A673 (cell line): ENCODE measurements around the gene TLCD3B. TPM values are rescaled to one million over a fixed set of nuclear protein-coding genes. Genes with fewer than 3 reads are reported as not detected.
A peak's percentile ranks its signal among the peaks of the same experiment; 100 is the strongest.

ENCODE experiments used
- BruUV-seq: library from RNA; stranded (reverse); fragments of 400-500 nt; replicated peaks from 2 replicates; lab custom pipeline; 2021; lab: Mats Ljungman, UMichigan
- CTCF ChIA-PET: fragments of 300-600 bp; sonication (Branson Sonifier 250); formaldehyde crosslinking; loops from one replicate; lab custom pipeline; 2022; ENCODE audit warnings: antibody characterized with exemption; lab: Charles Lee
- POLR2A ChIA-PET: fragments of 300-600 bp; sonication (Branson Sonifier 250); formaldehyde crosslinking; loops from one replicate; lab custom pipeline; 2022; ENCODE audit warnings: antibody characterized with exemption; ENCODE audit not compliant: low non-redundant PET; lab: Charles Lee
- DNase-seq: peaks from one replicate; pipeline ENCODE4 v3.0.0-alpha.2; 2015; ENCODE audit warnings: low spot score
- H3K27ac ChIP-seq: fragments of 200-600 bp; sonication (generic); 2 replicates; pipeline ENCODE4 v1.5.1; 2016; ENCODE audit warnings: mixed run types, low read depth, mild to moderate bottlenecking, mixed read lengths, antibody characterized with exemption, low read length; ENCODE audit not compliant: poor library complexity, severe bottlenecking
- H3K27me3 ChIP-seq: fragments of 200-600 bp; sonication (generic); replicated peaks from 2 replicates; pipeline ENCODE4 v1.6.1; 2017; ENCODE audit warnings: mixed run types, low read depth, mild to moderate bottlenecking, mixed read lengths, antibody characterized with exemption, low read length; ENCODE audit not compliant: insufficient read depth, poor library complexity
- H3K36me3 ChIP-seq: fragments of 200-600 bp; sonication (generic); 2 replicates; pipeline ENCODE4 v1.6.1; 2016; ENCODE audit warnings: mixed run types, mild to moderate bottlenecking, mixed read lengths, antibody characterized with exemption, low read length; ENCODE audit not compliant: insufficient read depth, poor library complexity, severe bottlenecking
- H3K4me1 ChIP-seq: fragments of 200-600 bp; sonication (generic); 2 replicates; pipeline ENCODE4 v1.6.1; 2017; ENCODE audit warnings: mixed run types, mild to moderate bottlenecking, mixed read lengths, antibody characterized with exemption, low read length; ENCODE audit not compliant: insufficient read depth, poor library complexity, severe bottlenecking
- H3K4me3 ChIP-seq: fragments of 200-600 bp; sonication (generic); 2 replicates; pipeline ENCODE4 v1.5.1; 2016; ENCODE audit warnings: low read depth, mixed run types, mild to moderate bottlenecking, mixed read lengths, low read length; ENCODE audit not compliant: poor library complexity, severe bottlenecking
- H3K9me3 ChIP-seq: fragments of 200-600 bp; sonication (generic); 2 replicates; pipeline ENCODE4 v1.6.1; 2016; ENCODE audit warnings: mixed run types, low read depth, mild to moderate bottlenecking, mixed read lengths, antibody characterized with exemption, low read length; ENCODE audit not compliant: poor library complexity, severe bottlenecking
- CTCF ChIP-seq: fragments of 300-800, 200-600 bp; sonication (generic); conservative IDR thresholded peaks from 2 replicates; pipeline ENCODE4 v1.5.1; 2017; ENCODE audit warnings: low read depth, mild to moderate bottlenecking, antibody characterized with exemption, low read length, moderate library complexity, mixed read lengths
- EZH2 ChIP-seq: fragments of 200-600 bp; sonication (generic); IDR thresholded peaks from 2 replicates; pipeline ENCODE4 v1.6.1; 2017; ENCODE audit warnings: borderline replicate concordance, low read depth, mild to moderate bottlenecking, mixed read lengths, antibody characterized with exemption, low read length; ENCODE audit not compliant: poor library complexity, severe bottlenecking
- intact Hi-C: fragments of 100-400 bp; cut with micrococcal nuclease; formaldehyde crosslinking; loops from one replicate; pipeline ENCODE4 v1.10.0; 2022; ENCODE audit not compliant: unreplicated experiment
- total RNA-seq: library from RNA; stranded (reverse); gene quantifications from 2 replicates; pipeline ENCODE4 v1.2.3, GENCODE V29; 2021

Gene TLCD3B
- total RNA-seq, 1 experiment from 2014 or later: 1.9 TPM

GRCh38 chr16:30009990-30010843 is 20.9 kb downstream of the TLCD3B start:
- H3K36me3 ChIP-seq: peaks cover 4% of the 10 kb centered on the region
- no peak overlapping the region for H3K27ac ChIP-seq
- CTCF ChIA-PET: interaction anchor here (0.6 kb wide), 1 partner anchor 9 kb away, joined by 9 read pairs; no protein-coding TSS in a partner anchor
- intact Hi-C loops: no loop called here
- H3K27me3 ChIP-seq: no peaks in the 10 kb centered on the region
- H3K4me1 ChIP-seq: peaks cover 10% of the 10 kb centered on the region
- BruUV-seq: no TSS peak
- no peaks in the 10 kb centered on the region for H3K9me3 ChIP-seq
- TF ChIP-seq CTCF: no peak
- TF ChIP-seq EZH2: no peak
- POLR2A ChIA-PET: no interaction called here
- peak overlapping the region; percentile 55 for H3K4me3 ChIP-seq
- DNase-seq: no peak

GRCh38 chr16:30009085-30009862 is 21.8 kb downstream of the TLCD3B start:
- no TSS peak for BruUV-seq
- Histone ChIP-seq H3K36me3 (peaks cover 4% of the 10 kb centered on the region), H3K4me1 (peaks cover 10% of the 10 kb centered on the region), H3K4me3 (no peak overlapping the region), H3K27me3 (no peaks in the 10 kb centered on the region), H3K27ac (no peak overlapping the region), H3K9me3 (no peaks in the 10 kb centered on the region)
- POLR2A ChIA-PET: no interaction called here
- DNase-seq: no peak
- intact Hi-C loops: no loop called here
- TF ChIP-seq CTCF: no peak
- TF ChIP-seq EZH2: no peak
- CTCF ChIA-PET: no interaction called here

- H3K9me3 ChIP-seq: no peaks in the 10 kb centered on the region
- TF ChIP-seq CTCF: no peak
- no peak for TF ChIP-seq EZH2
- H3K27me3 ChIP-seq: no peaks in the 10 kb centered on the region
- H3K4me3 ChIP-seq: no peak overlapping the region
- peaks cover 10% of the 10 kb centered on the region for H3K4me1 ChIP-seq
- ChIA-PET POLR2A (no interaction called here), CTCF (no interaction called here)
- H3K36me3 ChIP-seq: peaks cover 11% of the 10 kb centered on the region
- no peak for DNase-seq
- intact Hi-C loops: no loop called here
- H3K27ac ChIP-seq: no peak overlapping the region
- no TSS peak for BruUV-seq
These were observed 23.6 kb downstream of the TLCD3B start for GRCh38 chr16:30007378-30007895.
